GM12878 (cell line): ENCODE data around the gene BRWD1. TPM values are rescaled to one million over a fixed set of nuclear protein-coding genes. Genes with fewer than 3 reads are reported as not detected.

Experiments
- BACH1 ChIP-seq: fragments of 450-650 bp; IDR thresholded peaks from 2 replicates; pipeline ENCODE4 v1.6.1; 2017; ENCODE audit warnings: mild to moderate bottlenecking, borderline replicate concordance
- BCL11A ChIP-seq: IDR thresholded peaks from 2 replicates; pipeline ENCODE4 v1.6.1; 2011; ENCODE audit warnings: low read depth, low read length
- CHD4 ChIP-seq: fragments of 200-600 bp; sonication (generic); IDR thresholded peaks from 2 replicates; pipeline ENCODE4 v1.6.1; 2016; ENCODE audit warnings: mild to moderate bottlenecking
- EZH2 ChIP-seq: IDR thresholded peaks from 2 replicates; pipeline ENCODE4 v1.6.1; 2012; ENCODE audit warnings: low read depth, mild to moderate bottlenecking, control low read depth, inconsistent platforms, low read length, borderline replicate concordance; ENCODE audit not compliant: control insufficient read depth
- IRF4 ChIP-seq: IDR thresholded peaks from 2 replicates; pipeline ENCODE4 v1.6.1; 2011; ENCODE audit warnings: low read depth, low read length
- KLF5 ChIP-seq: fragments of 450-650 bp; IDR thresholded peaks from 2 replicates; pipeline ENCODE4 v1.6.1; 2014; ENCODE audit warnings: mild to moderate bottlenecking; ENCODE audit not compliant: partially characterized antibody
- LARP7 ChIP-seq: fragments of 450-650 bp; IDR thresholded peaks from 2 replicates; pipeline ENCODE4 v1.6.1; 2017; ENCODE audit warnings: mild to moderate bottlenecking
- RAD21 ChIP-seq: IDR thresholded peaks from 2 replicates; pipeline ENCODE4 v1.6.1; 2011; ENCODE audit warnings: mild to moderate bottlenecking, low read depth, low read length, moderate library complexity; ENCODE audit not compliant: insufficient read depth
- RBBP5 ChIP-seq: fragments of 200-600 bp; sonication (generic); conservative IDR thresholded peaks from 2 replicates; pipeline ENCODE4 v1.6.1; 2016
- SMAD1 ChIP-seq: fragments of 450-650 bp; IDR thresholded peaks from 2 replicates; pipeline ENCODE4 v1.6.1; 2018; ENCODE audit warnings: mild to moderate bottlenecking, low read depth; ENCODE audit not compliant: partially characterized antibody
- SMARCA5 ChIP-seq: fragments of 450-650 bp; IDR thresholded peaks from 2 replicates; pipeline ENCODE4 v1.6.1; 2017; ENCODE audit warnings: mild to moderate bottlenecking
- SP1 ChIP-seq: IDR thresholded peaks from one replicate; pipeline ENCODE4 v1.6.1; 2011; ENCODE audit warnings: low read depth, low read length
- SUPT20H ChIP-seq: IDR thresholded peaks from 2 replicates; pipeline ENCODE4 v1.6.1; 2011; ENCODE audit warnings: low read depth, mild to moderate bottlenecking, low read length, moderate library complexity, borderline replicate concordance; ENCODE audit not compliant: control insufficient read depth
- TCF7 ChIP-seq: IDR thresholded peaks from 2 replicates; pipeline ENCODE4 v1.6.1; 2014; ENCODE audit warnings: antibody characterized with exemption, borderline replicate concordance
- ZBED1 ChIP-seq: IDR thresholded peaks from 2 replicates; pipeline ENCODE4 v1.6.1; 2016; ENCODE audit warnings: borderline replicate concordance
- ZNF622 ChIP-seq: fragments of 450-650 bp; IDR thresholded peaks from 2 replicates; pipeline ENCODE4 v1.6.1; 2017; ENCODE audit warnings: mild to moderate bottlenecking, inconsistent platforms
- polyA plus RNA-seq, 11 experiments: library from polyadenylated mRNA; depleted of rRNA in 4 of 11; unstranded in 6 of 11; stranded (reverse) in 5 of 11; fragments of >200 nt; fragmentation: Nextera tagmentation in 4 of 11; fragmentation: Illumina TruSeq in 1 of 11; extraction: Ambion mirVana in 4 of 11; extraction: Trizol in 1 of 11; gene quantifications; 1 replicate in 1 of 11; 2 replicates in 10 of 11; pipeline versions ENCODE4 v1.2.1 to v1.2.3, GENCODE V29; 2011 to 2016; ENCODE audit warnings: inconsistent platforms in 2 of 11, missing spikeins in 2 of 11, low read depth in 1 of 11
- total RNA-seq, 4 experiments: library from RNA; depleted of rRNA in 3 of 4; stranded (reverse); fragments of >200 nt in 3 of 4; fragmentation: Illumina TruSeq in 1 of 4; extraction: Trizol in 1 of 4; gene quantifications; 2 replicates each; pipeline versions ENCODE4 v1.2.1 to v1.2.3, GENCODE V29; 2013 to 2021
- TF ChIP-seq, protein P1 (sequence below): fragments of 450-650 bp; IDR thresholded peaks from 2 replicates; pipeline ENCODE4 v1.6.1; 2017; ENCODE audit warnings: mild to moderate bottlenecking
- TF ChIP-seq, protein P2 (sequence below): fragments of 150-350 bp; IDR thresholded peaks from 2 replicates; pipeline ENCODE4 v1.6.1; 2016; ENCODE audit warnings: low read depth, low read length
- TF ChIP-seq, protein P3 (sequence below): fragments of 450-650 bp; IDR thresholded peaks from 2 replicates; pipeline ENCODE4 v1.6.1; 2017; ENCODE audit warnings: mild to moderate bottlenecking, moderate library complexity
- TF ChIP-seq, protein P4 (sequence below): IDR thresholded peaks from 2 replicates; pipeline ENCODE4 v1.6.1; 2011; ENCODE audit warnings: borderline replicate concordance, low read depth, mild to moderate bottlenecking, moderate library complexity, low read length; ENCODE audit not compliant: insufficient read depth, poor library complexity, severe bottlenecking

The BRWD1 gene
- total and polyA plus RNA-seq, 10 of the 15 experiments (the other 5 are each of a cell fraction or from before 2014, with no cell fraction given), result 3.1 to 19.0 (median 13.5) TPM

DNA sequence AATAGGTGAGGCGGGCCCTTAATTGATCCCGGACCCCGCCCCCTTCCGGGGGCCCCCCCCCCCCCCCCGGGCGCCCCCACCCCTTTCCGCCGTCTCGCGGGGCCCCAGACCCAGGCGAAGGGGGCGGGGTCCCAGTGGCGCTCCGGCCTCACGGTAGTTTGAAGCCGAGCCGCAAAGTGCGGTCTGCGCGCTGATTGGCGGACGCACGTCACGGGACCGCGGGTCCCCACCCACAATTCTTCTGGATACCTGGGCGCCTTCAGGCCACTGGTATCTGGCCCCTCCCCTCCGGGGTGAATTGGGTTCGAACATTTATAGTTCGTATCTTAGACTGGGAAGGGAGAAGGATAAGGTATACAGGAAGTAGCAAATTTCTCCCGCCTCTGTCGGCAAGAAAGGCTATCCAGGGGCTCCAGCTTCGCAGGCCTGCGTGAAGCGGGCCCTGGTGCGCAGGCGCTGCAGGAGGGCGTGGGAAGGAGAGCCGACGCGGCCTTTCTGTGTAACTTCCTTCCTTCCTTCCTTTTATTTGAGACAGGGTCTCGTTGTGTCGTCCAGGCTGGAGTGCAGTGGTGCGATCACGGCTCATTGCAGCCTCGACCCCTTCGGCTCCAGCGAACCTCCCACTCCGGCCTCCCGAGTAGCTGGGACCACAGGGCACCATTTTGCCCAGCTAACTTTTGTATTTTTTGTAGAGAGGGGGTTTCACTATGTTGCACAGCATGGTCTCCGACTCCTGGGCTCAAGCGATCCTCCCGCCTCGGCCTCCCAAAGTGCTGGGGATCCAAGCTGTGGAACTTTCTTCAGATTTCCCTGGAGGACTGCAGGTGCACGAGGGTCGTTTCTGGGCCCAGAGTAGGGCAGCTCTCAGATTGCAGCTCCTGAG, 36.0 kb upstream of the BRWD1 start (continued):
- TF ChIP-seq, protein P1, sequence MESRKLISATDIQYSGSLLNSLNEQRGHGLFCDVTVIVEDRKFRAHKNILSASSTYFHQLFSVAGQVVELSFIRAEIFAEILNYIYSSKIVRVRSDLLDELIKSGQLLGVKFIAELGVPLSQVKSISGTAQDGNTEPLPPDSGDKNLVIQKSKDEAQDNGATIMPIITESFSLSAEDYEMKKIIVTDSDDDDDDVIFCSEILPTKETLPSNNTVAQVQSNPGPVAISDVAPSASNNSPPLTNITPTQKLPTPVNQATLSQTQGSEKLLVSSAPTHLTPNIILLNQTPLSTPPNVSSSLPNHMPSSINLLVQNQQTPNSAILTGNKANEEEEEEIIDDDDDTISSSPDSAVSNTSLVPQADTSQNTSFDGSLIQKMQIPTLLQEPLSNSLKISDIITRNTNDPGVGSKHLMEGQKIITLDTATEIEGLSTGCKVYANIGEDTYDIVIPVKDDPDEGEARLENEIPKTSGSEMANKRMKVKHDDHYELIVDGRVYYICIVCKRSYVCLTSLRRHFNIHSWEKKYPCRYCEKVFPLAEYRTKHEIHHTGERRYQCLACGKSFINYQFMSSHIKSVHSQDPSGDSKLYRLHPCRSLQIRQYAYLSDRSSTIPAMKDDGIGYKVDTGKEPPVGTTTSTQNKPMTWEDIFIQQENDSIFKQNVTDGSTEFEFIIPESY, result 0 out of 2 replicates have a peak, but pooled peaks have one; percentile 18
- TF ChIP-seq RBBP5, result no peak
- peak; percentile 77 for TF ChIP-seq SMARCA5
- no peak for TF ChIP-seq BCL11A
- TF ChIP-seq, protein P2, sequence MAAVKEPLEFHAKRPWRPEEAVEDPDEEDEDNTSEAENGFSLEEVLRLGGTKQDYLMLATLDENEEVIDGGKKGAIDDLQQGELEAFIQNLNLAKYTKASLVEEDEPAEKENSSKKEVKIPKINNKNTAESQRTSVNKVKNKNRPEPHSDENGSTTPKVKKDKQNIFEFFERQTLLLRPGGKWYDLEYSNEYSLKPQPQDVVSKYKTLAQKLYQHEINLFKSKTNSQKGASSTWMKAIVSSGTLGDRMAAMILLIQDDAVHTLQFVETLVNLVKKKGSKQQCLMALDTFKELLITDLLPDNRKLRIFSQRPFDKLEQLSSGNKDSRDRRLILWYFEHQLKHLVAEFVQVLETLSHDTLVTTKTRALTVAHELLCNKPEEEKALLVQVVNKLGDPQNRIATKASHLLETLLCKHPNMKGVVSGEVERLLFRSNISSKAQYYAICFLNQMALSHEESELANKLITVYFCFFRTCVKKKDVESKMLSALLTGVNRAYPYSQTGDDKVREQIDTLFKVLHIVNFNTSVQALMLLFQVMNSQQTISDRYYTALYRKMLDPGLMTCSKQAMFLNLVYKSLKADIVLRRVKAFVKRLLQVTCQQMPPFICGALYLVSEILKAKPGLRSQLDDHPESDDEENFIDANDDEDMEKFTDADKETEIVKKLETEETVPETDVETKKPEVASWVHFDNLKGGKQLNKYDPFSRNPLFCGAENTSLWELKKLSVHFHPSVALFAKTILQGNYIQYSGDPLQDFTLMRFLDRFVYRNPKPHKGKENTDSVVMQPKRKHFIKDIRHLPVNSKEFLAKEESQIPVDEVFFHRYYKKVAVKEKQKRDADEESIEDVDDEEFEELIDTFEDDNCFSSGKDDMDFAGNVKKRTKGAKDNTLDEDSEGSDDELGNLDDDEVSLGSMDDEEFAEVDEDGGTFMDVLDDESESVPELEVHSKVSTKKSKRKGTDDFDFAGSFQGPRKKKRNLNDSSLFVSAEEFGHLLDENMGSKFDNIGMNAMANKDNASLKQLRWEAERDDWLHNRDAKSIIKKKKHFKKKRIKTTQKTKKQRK, result no peak
- peak; percentile 20; the same call in 1 of the 2 replicates for TF ChIP-seq BACH1
- no peak for TF ChIP-seq SUPT20H
- TF ChIP-seq, protein P3, sequence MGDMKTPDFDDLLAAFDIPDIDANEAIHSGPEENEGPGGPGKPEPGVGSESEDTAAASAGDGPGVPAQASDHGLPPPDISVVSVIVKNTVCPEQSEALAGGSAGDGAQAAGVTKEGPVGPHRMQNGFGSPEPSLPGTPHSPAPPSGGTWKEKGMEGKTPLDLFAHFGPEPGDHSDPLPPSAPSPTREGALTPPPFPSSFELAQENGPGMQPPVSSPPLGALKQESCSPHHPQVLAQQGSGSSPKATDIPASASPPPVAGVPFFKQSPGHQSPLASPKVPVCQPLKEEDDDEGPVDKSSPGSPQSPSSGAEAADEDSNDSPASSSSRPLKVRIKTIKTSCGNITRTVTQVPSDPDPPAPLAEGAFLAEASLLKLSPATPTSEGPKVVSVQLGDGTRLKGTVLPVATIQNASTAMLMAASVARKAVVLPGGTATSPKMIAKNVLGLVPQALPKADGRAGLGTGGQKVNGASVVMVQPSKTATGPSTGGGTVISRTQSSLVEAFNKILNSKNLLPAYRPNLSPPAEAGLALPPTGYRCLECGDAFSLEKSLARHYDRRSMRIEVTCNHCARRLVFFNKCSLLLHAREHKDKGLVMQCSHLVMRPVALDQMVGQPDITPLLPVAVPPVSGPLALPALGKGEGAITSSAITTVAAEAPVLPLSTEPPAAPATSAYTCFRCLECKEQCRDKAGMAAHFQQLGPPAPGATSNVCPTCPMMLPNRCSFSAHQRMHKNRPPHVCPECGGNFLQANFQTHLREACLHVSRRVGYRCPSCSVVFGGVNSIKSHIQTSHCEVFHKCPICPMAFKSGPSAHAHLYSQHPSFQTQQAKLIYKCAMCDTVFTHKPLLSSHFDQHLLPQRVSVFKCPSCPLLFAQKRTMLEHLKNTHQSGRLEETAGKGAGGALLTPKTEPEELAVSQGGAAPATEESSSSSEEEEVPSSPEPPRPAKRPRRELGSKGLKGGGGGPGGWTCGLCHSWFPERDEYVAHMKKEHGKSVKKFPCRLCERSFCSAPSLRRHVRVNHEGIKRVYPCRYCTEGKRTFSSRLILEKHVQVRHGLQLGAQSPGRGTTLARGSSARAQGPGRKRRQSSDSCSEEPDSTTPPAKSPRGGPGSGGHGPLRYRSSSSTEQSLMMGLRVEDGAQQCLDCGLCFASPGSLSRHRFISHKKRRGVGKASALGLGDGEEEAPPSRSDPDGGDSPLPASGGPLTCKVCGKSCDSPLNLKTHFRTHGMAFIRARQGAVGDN, result no peak; the same call in 1 of the 2 replicates
- TF ChIP-seq IRF4, result no peak
- TF ChIP-seq RAD21, result no peak
- peak; percentile 48; the same call in 1 of the 2 replicates for TF ChIP-seq LARP7
- TF ChIP-seq ZNF622, result no peak
- TF ChIP-seq SMAD1, result no peak
- TF ChIP-seq KLF5, result peak; percentile 66
- TF ChIP-seq, protein P4, sequence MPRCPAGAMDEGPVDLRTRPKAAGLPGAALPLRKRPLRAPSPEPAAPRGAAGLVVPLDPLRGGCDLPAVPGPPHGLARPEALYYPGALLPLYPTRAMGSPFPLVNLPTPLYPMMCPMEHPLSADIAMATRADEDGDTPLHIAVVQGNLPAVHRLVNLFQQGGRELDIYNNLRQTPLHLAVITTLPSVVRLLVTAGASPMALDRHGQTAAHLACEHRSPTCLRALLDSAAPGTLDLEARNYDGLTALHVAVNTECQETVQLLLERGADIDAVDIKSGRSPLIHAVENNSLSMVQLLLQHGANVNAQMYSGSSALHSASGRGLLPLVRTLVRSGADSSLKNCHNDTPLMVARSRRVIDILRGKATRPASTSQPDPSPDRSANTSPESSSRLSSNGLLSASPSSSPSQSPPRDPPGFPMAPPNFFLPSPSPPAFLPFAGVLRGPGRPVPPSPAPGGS, result no peak
- no peak for TF ChIP-seq TCF7
- peak; percentile 63 for TF ChIP-seq SP1
- TF ChIP-seq ZBED1, result no peak
- no peak for TF ChIP-seq CHD4
- no peak for TF ChIP-seq EZH2
